HepG2 (cell line): Measurements from ENCODE around the gene NUP153. TPM values are rescaled to one million over a fixed set of nuclear protein-coding genes. Genes with fewer than 3 reads are reported as not detected.

Experiments used
- ATAC-seq: fragments of 200-7000 bp; cut with Tn5 transposase; 3 replicates; pipeline ENCODE4 v1.9.1; 2020; ENCODE audit warnings: mild to moderate bottlenecking, moderate library complexity
- BruUV-seq: library from RNA; stranded (reverse); fragments of 400-500 nt; replicated peaks from 2 replicates; lab custom pipeline; 2021; lab: Mats Ljungman, UMichigan
- CTCF ChIA-PET: fragments of 300-600 bp; formaldehyde crosslinking; extraction: SDS; loops from one replicate; lab custom pipeline; 2021; ENCODE audit warnings: low total read pairs, inconsistent platforms, low intra/inter-chr PET ratio; lab: Yijun Ruan, JAX
- POLR2A ChIA-PET: fragments of 350-600 bp; sonication (Branson Sonifier 250); formaldehyde crosslinking; loops from one replicate; lab custom pipeline; 2020; ENCODE audit warnings: antibody characterized with exemption, inconsistent platforms; lab: Yijun Ruan, JAX
- DNase-seq: peaks from one replicate; pipeline ENCODE4 v3.0.0-alpha.2; 2015; ENCODE audit warnings: low spot score
- FAIRE-seq: peaks from 3 replicates; lab custom pipeline; 2011; peaks lifted over from hg19 to GRCh38; lab: Jason Lieb, UNC
- H2AFZ ChIP-seq: one replicate; pipeline ENCODE4 v1.6.1; 2011; ENCODE audit warnings: low read length, inconsistent platforms
- H3K27ac ChIP-seq: fragments of 300-600 bp; 3 replicates; pipeline ENCODE4 v1.8.0; 2011; ENCODE audit warnings: mixed run types, mild to moderate bottlenecking, mixed read lengths, low read length, inconsistent platforms; ENCODE audit not compliant: insufficient read depth; ENCODE audit errors: extremely low read length
- H3K27me3 ChIP-seq, 2 experiments: fragments of 200-600 bp in 1 of 2; 2 replicates in 1 of 2; 3 replicates in 1 of 2; pipeline versions ENCODE4 v1.6.0 to v1.8.0; 2011; ENCODE audit warnings: low read length in 2 of 2, mild to moderate bottlenecking in 2 of 2, moderate library complexity in 2 of 2, inconsistent platforms in 1 of 2; ENCODE audit not compliant: insufficient read depth in 2 of 2, control insufficient read depth in 1 of 2
- H3K36me3 ChIP-seq, 2 experiments: fragments of 200-600 bp in 1 of 2; replicated peaks in 1 of 2; 2 replicates in 1 of 2; 3 replicates in 1 of 2; pipeline versions ENCODE4 v1.5.1 to v1.8.0; 2011; ENCODE audit warnings: low read length in 2 of 2, inconsistent platforms in 1 of 2; ENCODE audit not compliant: insufficient read depth in 2 of 2, control insufficient read depth in 1 of 2
- H3K4me1 ChIP-seq: 2 replicates; pipeline ENCODE4 v1.5.1; 2012; ENCODE audit warnings: low read length, inconsistent platforms; ENCODE audit not compliant: insufficient read depth
- H3K4me2 ChIP-seq: 2 replicates; pipeline ENCODE4 v1.6.0; 2011; ENCODE audit warnings: low read depth, low read length, inconsistent platforms
- H3K4me3 ChIP-seq, 3 experiments: fragments of 200-600 bp in 1 of 3; sonication (generic), shearing (Covaris generic) in 1 of 3; replicated peaks in 1 of 3; 2 replicates each; pipeline ENCODE4 v1.5.1; 2011 to 2016; ENCODE audit warnings: low read length in 3 of 3, inconsistent platforms in 2 of 3, low read depth in 2 of 3, mild to moderate bottlenecking in 2 of 3, control low read depth in 1 of 3, mixed read lengths in 1 of 3; ENCODE audit not compliant: insufficient read depth in 1 of 3
- H3K79me2 ChIP-seq: one replicate; pipeline ENCODE4 v1.6.1; 2011; ENCODE audit warnings: low read length, inconsistent platforms; ENCODE audit not compliant: insufficient read depth
- H3K9ac ChIP-seq: 2 replicates; pipeline ENCODE4 v1.6.0; 2011; ENCODE audit warnings: mild to moderate bottlenecking, low read depth, low read length, inconsistent platforms; ENCODE audit not compliant: insufficient read depth
- H3K9me3 ChIP-seq: 2 replicates; pipeline ENCODE4 v1.5.1; 2012; ENCODE audit warnings: mild to moderate bottlenecking, low read length
- H4K20me1 ChIP-seq: 2 replicates; pipeline ENCODE4 v1.6.0; 2011; ENCODE audit warnings: inconsistent platforms, mild to moderate bottlenecking, low read length, moderate library complexity; ENCODE audit not compliant: insufficient read depth
- ARHGAP35 ChIP-seq: sonication (generic); formaldehyde crosslinking; IDR thresholded peaks from 2 replicates; pipeline ENCODE4 v1.9.0; 2022; ENCODE audit warnings: mild to moderate bottlenecking, inconsistent platforms, moderate library complexity, missing genetic modification reagents, borderline replicate concordance
- ATF3 ChIP-seq: sonication (generic); formaldehyde crosslinking; IDR thresholded peaks from 2 replicates; pipeline ENCODE4 v1.4.0; 2020; ENCODE audit warnings: missing genetic modification reagents
- SIX1 ChIP-seq: sonication (generic); formaldehyde crosslinking; IDR thresholded peaks from 2 replicates; pipeline ENCODE4 v1.4.0; 2020; ENCODE audit warnings: missing genetic modification reagents, borderline replicate concordance
- SNAPC4 ChIP-seq: sonication (generic); formaldehyde crosslinking; IDR thresholded peaks from 2 replicates; pipeline ENCODE4 v1.4.0; 2020; ENCODE audit warnings: mild to moderate bottlenecking, missing genetic modification reagents
- SRSF4 ChIP-seq: fragments of 200-400 bp; formaldehyde crosslinking; IDR thresholded peaks from one replicate; pipeline ENCODE4 v1.6.1; 2018; ENCODE audit warnings: mild to moderate bottlenecking, low read depth, low read length, moderate library complexity; ENCODE audit not compliant: poor library complexity, severe bottlenecking
- TOE1 ChIP-seq: sonication (generic); formaldehyde crosslinking; IDR thresholded peaks from 2 replicates; pipeline ENCODE4 v1.4.0; 2020; ENCODE audit warnings: mild to moderate bottlenecking, missing genetic modification reagents
- ZBTB7B ChIP-seq: sonication (generic); formaldehyde crosslinking; IDR thresholded peaks from 2 replicates; pipeline ENCODE4 v1.4.0; 2020; ENCODE audit warnings: missing genetic modification reagents
- ZEB1 ChIP-seq: IDR thresholded peaks from 2 replicates; pipeline ENCODE4 v1.6.1; 2012; ENCODE audit warnings: mild to moderate bottlenecking, low read depth, inconsistent platforms; ENCODE audit not compliant: insufficient replicate concordance
- ZKSCAN1 ChIP-seq: fragments of 150-350 bp; IDR thresholded peaks from 2 replicates; pipeline ENCODE4 v1.6.1; 2014; ENCODE audit warnings: low read length
- ZNF318 ChIP-seq: sonication (generic); formaldehyde crosslinking; IDR thresholded peaks from 2 replicates; pipeline ENCODE4 v1.4.0; 2020; ENCODE audit warnings: mild to moderate bottlenecking, missing genetic modification reagents
- WGBS: methylation state at CpG from one replicate; pipeline ENCODE4 v1.1.6; 2017; ENCODE audit warnings: low lambda C conversion rate; 5-methylcytosine and 5-hydroxymethylcytosine counted together
- in situ Hi-C: cut with HindIII; loops from 2 replicates; pipeline ENCODE4 v1.10.0; 2017; ENCODE audit warnings: low pct_unique_long_range_greater_than_20kb; ENCODE audit not compliant: extremely low pct_ligation_motif_present
- intact Hi-C: fragments of 100-400 bp; cut with micrococcal nuclease; formaldehyde crosslinking; loops from one replicate; pipeline ENCODE4 v1.10.0; 2022; ENCODE audit not compliant: unreplicated experiment
- polyA plus RNA-seq, 8 experiments: library from polyadenylated mRNA; depleted of rRNA in 3 of 8; stranded (reverse) in 7 of 8; unstranded in 1 of 8; fragments of >200 nt; fragmentation: Illumina TruSeq in 4 of 8; extraction: Trizol in 4 of 8; gene quantifications; 2 replicates each; pipeline versions ENCODE4 v1.2.1 to v1.2.3, GENCODE V29; 2011 to 2016; ENCODE audit warnings: low read depth in 4 of 8, missing spikeins in 1 of 8, mixed read lengths in 1 of 8; ENCODE audit not compliant: insufficient read depth in 1 of 8
- total RNA-seq, 5 experiments: library from RNA; depleted of rRNA; stranded (reverse); fragments of >200 nt; fragmentation: Illumina TruSeq; extraction: Trizol; gene quantifications; 2 replicates each; pipeline ENCODE4 v1.2.3, GENCODE V29; 2016; ENCODE audit warnings: low read depth in 1 of 5

Gene NUP153
- total and polyA plus RNA-seq, 2 of the 13 experiments (the other 11 are each of a cell fraction or from before 2014, with no cell fraction given): 29.8 to 55.2 TPM

GRCh38 chr6:17754254-17754653 is 47.5 kb upstream of the NUP153 start:
- H3K4me3 ChIP-seq: no peak overlapping the region
- in situ Hi-C loops: no loop called here
- H4K20me1 ChIP-seq: no peaks in the 10 kb centered on the region
- no peaks in the 10 kb centered on the region for H3K79me2 ChIP-seq
- intact Hi-C loops: no loop called here
- H3K4me1 ChIP-seq: no peaks in the 10 kb centered on the region
- DNase-seq (no peak), FAIRE-seq (no peak), ATAC-seq (peak; percentile 54)
- ChIA-PET CTCF (no interaction called here), POLR2A (interaction anchor here (0.6 kb wide), 1 partner anchor 16 kb away, joined by 3 read pairs; no protein-coding TSS in a partner anchor)
- no TSS peak for BruUV-seq
- no peak overlapping the region for H3K9ac ChIP-seq
- H2AFZ ChIP-seq: no peak overlapping the region
- H3K9me3 ChIP-seq: no peaks in the 10 kb centered on the region
- H3K4me2 ChIP-seq: no peak overlapping the region
- 53% methylated on average over 3 of the region's 3 CpGs for WGBS
- H3K27me3 ChIP-seq: no peaks in the 10 kb centered on the region
- H3K27ac ChIP-seq: no peak overlapping the region
- peaks cover 0 to 1% of the 10 kb centered on the region in 2 experiments; a peak in 2 of 5 replicates for H3K36me3 ChIP-seq
- no peak for TF ChIP-seq ATF3 (CRISPR knock-in tag)
- no peak for TF ChIP-seq ARHGAP35 (CRISPR knock-in tag)
- no peak for TF ChIP-seq SNAPC4 (CRISPR knock-in tag)
- no peak for TF ChIP-seq ZBTB7B (CRISPR knock-in tag)
- no peak for TF ChIP-seq SRSF4
- TF ChIP-seq ZKSCAN1: no peak
- no peak for TF ChIP-seq SIX1
- no peak for TF ChIP-seq TOE1 (CRISPR knock-in tag)
- no peak for TF ChIP-seq ZEB1
- TF ChIP-seq ZNF318 (CRISPR knock-in tag): no peak
